GM10248 (cell line): ENCODE results near the gene NAA10.

Experiments
- CTCF ChIA-PET: fragments of 300-600 bp; sonication (Branson Sonifier 250); formaldehyde crosslinking; extraction: SDS; loops from one replicate; lab custom pipeline; 2021; ENCODE audit warnings: antibody characterized with exemption; lab: Yijun Ruan, JAX
- POLR2A ChIA-PET: fragments of 350-650 bp; sonication (Branson Sonifier 250); formaldehyde crosslinking; extraction: SDS; loops from one replicate; lab custom pipeline; 2020; ENCODE audit warnings: antibody characterized with exemption; lab: Yijun Ruan, JAX
- DNase-seq: peaks from one replicate; pipeline ENCODE4 v3.0.0; 2012; ENCODE audit errors: extremely low spot score
- CTCF ChIP-seq: IDR thresholded peaks from 2 replicates; pipeline ENCODE4 v1.5.1; 2012; ENCODE audit warnings: mild to moderate bottlenecking, low read depth; ENCODE audit errors: extremely low read depth, missing control alignments, control extremely low read depth

The NAA10 gene

GRCh38 chrX:153938226-153938786 lies 3.5 kb upstream of the NAA10 start:
- POLR2A ChIA-PET: interaction anchor here (0.8 kb wide), 1 partner anchor 9 kb away, joined by 3 read pairs; no protein-coding TSS in a partner anchor

GRCh38 chrX:153937056-153937455 lies 2.2 kb upstream of the NAA10 start:
- no peak for TF ChIP-seq CTCF
- CTCF ChIA-PET: interaction anchor here (3.5 kb wide), 1 partner anchor 10 kb away, joined by 15 read pairs; no protein-coding TSS in a partner anchor
- POLR2A ChIA-PET: no interaction called here

More at GRCh38 chrX:153938226-153938786, 3.5 kb upstream of the NAA10 start:
- DNase-seq: no peak
- no peak for TF ChIP-seq CTCF
- CTCF ChIA-PET: interaction anchor here (3.5 kb wide), 1 partner anchor 9 kb away, joined by 15 read pairs; no protein-coding TSS in a partner anchor

GRCh38 chrX:153935326-153935851 lies 552 bp upstream of the NAA10 start:
- ChIA-PET POLR2A (no interaction called here), CTCF (interaction anchor here (2.5 to 2.7 kb wide), 2 partner anchors 11 to 12 kb away, joined by 9 to 17 read pairs; no protein-coding TSS in a partner anchor)
- TF ChIP-seq CTCF: no peak
- no peak for DNase-seq

More at GRCh38 chrX:153937056-153937455, 2.2 kb upstream of the NAA10 start:
- DNase-seq: no peak

GRCh38 chrX:153934148-153934761 lies 582 bp downstream of the NAA10 start:
- DNase-seq: no peak
- TF ChIP-seq CTCF: no peak
- ChIA-PET CTCF (interaction anchor here (2.2 to 2.7 kb wide), 3 partner anchors 9 to 13 kb away, joined by 7 to 17 read pairs (median 9); no protein-coding TSS in a partner anchor), POLR2A (no interaction called here)

GRCh38 chrX:153933748-153934147 lies 1.1 kb downstream of the NAA10 start:
- no peak for DNase-seq
- ChIA-PET CTCF (interaction anchor here (2.2 to 2.7 kb wide), 3 partner anchors 9 to 13 kb away, joined by 7 to 17 read pairs (median 9); no protein-coding TSS in a partner anchor), POLR2A (no interaction called here)
- TF ChIP-seq CTCF: no peak

GRCh38 chrX:153932220-153932915 lies 2.5 kb downstream of the NAA10 start:
- POLR2A ChIA-PET: no interaction called here
- TF ChIP-seq CTCF: no peak
- CTCF ChIA-PET: interaction anchor here (2.2 to 14.1 kb wide), 2 partner anchors 9 to 16 kb away, joined by 7 to 187 read pairs; partner anchors contain the start of gene RENBP
- DNase-seq: no peak
